Glomerular endothelial cell (primary cell): Measurements from ENCODE around the gene LRRC75A. TPM values are rescaled to one million over a fixed set of nuclear protein-coding genes. Genes with fewer than 3 reads are reported as not detected.

Source experiments
- DNase-seq: peaks from one replicate; pipeline ENCODE4 v3.0.0-alpha.2; 2011; ENCODE audit warnings: low read depth, low spot score; ENCODE audit errors: extremely low read depth
- total RNA-seq: library from RNA; depleted of rRNA; stranded (reverse); fragments of >200 nt; gene quantifications from 2 replicates; pipeline ENCODE4 v1.2.3, GENCODE V29; 2015

Gene LRRC75A
- total RNA-seq, 1 donor from 2014 or later, result 0.88 TPM

DNA sequence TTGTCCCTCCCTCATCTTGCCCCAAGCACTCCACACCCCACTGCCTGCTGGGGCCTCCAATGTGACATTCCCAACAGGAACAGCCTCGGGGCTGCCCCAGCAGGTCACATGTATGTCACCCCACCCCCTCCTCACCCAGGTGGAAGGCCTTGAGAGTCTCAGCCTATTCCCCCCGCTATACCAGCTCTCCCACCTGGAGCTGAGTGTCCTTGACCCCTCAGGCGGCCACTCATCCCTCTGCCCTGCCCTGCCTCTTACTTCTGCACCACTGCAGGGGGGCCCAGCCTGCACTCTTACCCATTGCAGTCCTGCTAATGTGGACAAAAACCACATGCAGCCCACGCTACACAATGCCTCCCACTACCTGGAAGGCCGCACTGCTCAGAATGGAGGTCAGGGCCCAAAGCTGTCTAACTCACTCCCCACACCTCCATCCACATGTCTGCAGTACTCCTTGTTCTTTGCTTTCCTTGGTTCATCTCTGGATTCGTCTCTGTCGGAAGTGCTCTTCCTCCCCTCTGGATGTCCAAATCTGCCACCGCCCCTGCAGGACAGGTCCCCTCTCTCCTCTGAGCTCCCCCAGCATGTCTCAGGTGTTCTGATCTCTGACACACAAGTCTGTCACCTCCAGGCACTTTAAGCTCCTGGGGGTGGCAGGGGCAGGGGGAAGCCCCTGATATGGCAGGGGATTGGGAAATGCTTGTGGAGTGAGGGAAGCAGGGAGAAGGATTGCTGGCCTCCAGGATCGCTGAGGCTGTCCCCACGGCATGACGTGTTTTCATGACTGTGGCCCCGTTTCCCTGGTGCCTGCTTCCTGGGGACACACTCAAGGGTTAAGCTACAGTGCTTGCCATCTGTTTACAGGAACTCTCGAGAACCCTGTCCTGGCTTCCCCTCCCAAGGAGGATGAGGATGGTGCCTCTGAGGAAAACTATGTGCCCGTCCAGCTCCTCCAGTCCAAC is 55.8 kb downstream of the LRRC75A start:
- no peak for DNase-seq

DNA sequence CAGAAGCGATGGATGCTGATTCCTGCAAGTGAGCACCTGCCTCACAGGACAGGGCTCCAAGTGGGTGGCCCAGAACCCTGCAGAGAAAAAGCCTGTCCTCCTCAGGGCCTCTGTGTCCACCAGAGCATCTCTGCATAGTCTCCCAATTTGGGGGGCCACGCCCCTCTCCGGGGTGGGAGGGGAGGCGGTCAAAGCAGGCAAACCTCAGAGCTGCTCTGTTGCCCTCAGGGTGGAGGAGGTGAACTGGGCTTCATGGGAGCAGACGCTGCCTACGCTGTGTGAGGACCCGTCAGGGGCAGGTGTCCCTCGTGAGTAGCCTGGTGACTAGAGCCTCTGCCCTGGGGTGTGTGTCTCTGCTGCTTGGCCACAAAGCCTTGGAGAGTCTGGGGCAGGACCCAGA is 57.3 kb downstream of the LRRC75A start:
- no peak for DNase-seq

DNA sequence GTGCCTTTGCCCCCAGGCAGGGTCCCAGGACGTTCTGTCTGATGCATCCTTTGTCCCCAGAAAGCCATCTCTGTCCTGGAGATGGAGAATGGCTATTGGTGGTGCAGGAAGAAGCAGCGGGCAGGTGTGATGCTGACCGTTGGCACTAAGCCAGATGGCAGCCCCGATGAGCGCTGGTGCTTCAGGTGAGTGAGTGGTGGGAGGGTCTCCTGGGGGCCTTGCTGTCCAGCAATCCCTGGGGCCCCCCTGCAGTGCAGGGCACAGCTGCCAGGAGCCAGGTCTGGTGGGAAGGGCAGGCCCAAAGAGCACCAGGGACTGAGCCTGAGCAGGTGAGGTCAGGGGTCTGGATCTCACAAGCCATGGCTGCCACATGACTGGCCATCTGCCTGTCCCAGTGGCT is 58.5 kb downstream of the LRRC75A start:
- DNase-seq, result no peak

DNA sequence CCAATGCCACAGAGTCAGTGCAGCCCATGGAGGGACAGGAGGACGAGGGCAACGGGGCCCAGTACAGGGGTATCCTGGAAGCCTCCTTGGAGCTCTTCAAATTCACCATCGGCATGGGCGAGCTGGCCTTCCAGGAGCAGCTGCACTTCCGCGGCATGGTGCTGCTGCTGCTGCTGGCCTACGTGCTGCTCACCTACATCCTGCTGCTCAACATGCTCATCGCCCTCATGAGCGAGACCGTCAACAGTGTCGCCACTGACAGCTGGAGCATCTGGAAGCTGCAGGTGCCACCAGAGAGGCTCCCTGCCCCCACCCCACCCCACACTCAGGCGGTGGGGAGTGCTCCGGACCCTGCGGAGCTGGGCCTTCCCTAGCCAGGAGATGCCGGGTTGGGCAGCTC is 60.0 kb downstream of the LRRC75A start:
- no peak for DNase-seq

DNA sequence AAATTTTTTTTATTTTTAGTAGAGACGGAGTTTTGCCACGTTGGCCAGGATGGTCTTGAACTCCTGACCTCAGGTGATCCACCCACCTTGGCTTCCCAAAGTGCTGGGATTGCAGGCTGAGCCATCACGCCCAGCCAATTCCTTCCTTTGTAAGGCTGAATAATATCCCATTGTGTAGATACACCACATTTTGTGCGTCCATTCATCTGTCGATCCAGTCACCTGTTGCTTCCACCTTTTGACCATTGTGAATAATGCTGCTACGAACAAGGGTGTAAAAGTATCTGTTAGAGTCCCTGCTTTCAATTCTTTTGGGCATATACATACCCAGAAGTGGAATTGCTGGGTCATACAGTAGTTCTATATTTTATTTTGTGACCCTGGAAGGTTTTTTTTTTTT is 61.3 kb downstream of the LRRC75A start:
- no peak for DNase-seq

DNA sequence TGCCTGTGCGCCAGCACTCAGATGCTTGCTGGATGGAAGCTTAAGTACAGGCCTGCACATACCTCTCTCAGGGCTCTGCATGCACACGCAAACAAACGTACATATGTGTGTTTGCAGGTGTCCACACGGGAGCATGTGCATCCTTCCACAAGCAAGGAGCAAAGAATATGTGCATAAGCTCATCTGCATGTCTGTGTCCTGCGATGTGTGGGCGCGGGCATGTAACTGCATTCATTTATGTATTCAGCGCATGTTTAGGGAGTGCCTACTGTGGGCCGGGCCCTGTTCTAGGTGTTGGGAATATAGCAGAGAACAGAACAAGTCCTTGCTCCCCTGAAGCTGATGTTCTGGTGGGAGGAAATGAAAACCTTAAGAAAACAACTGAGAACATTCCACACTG is 62.9 kb downstream of the LRRC75A start:
- no peak for DNase-seq

DNA sequence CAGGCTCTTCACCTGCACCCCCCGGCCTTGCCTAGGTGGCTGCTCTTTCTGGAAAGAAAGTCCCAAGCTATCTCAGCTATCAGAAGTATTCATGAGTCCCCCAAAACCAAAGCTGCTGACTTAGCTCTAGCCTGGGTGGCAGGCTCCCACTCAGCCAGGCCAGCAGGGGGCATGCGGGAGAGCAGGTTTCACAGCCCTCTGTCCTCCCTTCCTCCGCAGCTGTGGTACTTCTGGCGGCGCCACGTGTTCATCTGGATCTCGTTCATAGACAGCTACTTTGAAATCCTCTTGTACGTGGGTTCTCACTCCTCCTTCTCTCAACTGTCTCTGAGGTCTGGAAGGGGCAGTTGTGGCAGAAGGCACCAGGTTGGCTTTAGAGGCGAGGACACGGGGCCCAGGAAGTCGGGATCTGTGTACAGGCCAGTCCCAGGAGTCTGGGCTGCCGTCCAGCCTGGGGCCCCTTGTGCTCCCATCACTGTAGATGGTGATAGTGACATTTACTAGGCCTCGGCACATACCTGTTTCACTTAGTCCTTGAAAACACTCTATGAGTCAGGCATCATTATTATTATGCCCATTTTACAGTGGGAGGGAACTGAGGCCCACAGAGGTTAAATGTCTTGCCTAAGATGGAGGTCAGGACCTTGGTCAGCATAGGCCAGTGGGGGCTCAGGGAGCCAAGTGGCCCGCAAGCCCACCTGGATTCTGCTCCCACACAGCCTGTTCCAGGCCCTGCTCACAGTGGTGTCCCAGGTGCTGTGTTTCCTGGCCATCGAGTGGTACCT is 63.7 kb downstream of the LRRC75A start:
- DNase-seq, result no peak

DNA sequence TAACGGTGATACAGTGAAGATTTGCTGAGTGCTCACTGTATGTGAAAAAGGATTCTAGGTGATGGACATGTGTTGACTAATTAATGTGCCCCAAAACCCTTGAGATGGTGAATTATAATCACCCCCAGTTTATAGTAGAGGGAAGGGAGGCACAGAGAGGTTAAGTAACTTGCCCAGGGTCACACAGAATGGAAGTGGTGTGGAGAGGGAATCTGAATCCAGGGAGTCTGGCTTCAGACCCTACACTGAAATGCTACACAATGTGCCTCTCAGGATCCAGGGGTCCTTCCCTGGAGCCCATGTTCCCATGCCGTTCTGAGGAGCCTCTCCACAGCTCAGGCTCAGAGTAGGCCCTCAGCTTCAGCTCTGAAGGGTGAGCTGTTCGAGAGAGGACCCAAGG is 65.0 kb downstream of the LRRC75A start:
- DNase-seq, result no peak

DNA sequence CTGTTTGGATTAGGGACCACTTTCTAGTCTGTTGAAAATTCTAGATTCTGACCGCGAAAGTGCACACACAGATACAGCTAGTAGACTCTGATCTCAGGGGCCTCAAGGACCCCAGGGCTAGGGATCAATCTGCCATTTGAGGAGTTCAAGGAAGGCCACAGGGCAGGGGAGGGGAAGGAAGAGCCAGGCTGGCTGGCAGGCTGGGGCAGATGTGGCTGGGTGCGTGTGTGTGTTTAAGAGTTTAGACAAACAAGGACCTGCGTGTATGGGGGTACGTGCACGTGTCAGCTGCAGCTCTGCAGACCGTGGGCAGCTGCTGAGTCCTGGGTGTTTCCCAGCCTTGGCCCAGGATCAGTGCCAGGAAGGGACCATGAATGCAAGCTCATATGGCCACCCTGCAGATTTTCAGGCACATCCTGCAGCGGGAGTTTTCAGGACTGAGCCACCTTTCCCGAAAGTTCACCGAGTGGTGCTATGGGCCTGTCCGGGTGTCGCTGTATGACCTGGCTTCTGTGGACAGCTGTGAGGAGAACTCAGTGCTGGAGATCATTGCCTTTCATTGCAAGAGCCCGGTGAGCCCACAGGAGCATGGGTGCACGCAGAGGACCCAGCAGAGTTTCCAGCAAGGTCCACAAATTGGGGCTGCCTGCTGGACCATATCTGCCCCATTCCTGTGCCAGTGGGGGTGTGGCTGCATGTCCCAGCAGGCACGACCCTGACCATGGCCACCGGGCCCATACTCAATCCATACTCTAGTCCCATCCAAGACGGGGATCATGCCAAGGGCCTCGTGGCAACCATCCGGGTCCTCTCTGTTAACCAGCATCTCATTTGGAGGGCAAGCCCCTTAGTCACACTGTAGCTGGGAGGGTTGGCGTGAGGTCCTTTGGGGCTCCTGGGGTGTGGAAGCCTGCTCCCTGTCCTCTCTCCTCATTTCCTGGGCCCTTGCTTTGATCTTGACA is 66.0 kb downstream of the LRRC75A start:
- no peak for DNase-seq

DNA sequence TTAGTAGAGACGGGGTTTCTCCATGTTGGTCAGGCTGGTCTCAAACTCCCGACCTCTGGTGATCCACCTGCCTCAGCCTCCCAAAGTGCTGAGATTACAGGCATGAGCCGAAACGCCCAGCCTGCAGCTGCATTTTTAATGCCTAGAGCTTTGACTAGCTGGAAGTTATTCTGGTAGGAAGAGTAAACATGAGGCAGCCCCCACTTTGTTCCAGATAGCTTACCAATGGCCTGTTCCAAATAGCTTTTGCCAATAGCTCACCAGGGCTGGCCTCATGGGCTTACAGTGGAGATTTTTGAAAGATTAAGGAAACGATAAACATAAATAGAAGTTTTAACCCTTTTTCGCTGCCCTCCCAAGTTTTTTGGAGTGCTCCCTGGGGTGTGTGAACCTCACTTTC is 66.8 kb downstream of the LRRC75A start:
- no peak for DNase-seq

DNA sequence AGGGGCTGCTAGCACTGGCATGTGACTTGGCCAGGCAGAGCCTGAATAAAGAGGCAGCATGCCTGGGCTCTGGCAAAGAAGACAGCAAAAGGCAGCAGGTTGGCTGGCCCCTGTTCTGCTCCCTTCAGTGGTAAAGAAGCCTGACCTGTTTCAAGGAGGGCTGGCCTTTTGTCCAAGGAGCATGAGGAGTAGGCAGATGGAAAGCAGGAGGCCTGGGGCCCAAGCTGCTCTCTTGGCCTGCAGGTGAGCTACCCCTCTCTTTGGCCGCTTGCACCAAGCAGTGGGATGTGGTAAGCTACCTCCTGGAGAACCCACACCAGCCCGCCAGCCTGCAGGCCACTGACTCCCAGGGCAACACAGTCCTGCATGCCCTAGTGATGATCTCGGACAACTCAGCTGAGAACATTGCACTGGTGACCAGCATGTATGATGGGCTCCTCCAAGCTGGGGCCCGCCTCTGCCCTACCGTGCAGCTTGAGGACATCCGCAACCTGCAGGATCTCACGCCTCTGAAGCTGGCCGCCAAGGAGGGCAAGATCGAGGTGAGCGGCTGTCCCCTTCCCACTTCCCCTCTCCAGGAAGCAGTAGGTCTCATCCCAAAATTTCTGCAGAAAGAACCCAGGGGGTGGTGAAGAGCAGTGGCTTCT is 68.6 kb downstream of the LRRC75A start:
- DNase-seq, result no peak

DNA sequence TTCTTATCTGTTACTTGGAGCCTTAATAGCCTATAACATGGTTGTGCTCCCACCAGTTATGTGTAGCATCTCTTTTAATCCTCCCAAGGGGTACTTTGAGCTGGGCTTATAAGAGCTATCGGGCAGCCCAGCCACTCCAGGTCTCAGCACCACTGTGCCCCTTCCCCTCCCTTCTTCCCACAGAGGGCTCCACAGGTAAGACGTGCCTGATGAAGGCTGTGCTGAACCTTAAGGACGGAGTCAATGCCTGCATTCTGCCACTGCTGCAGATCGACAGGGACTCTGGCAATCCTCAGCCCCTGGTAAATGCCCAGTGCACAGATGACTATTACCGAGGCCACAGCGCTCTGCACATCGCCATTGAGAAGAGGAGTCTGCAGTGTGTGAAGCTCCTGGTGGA is 69.6 kb downstream of the LRRC75A start:
- no peak for DNase-seq

DNA sequence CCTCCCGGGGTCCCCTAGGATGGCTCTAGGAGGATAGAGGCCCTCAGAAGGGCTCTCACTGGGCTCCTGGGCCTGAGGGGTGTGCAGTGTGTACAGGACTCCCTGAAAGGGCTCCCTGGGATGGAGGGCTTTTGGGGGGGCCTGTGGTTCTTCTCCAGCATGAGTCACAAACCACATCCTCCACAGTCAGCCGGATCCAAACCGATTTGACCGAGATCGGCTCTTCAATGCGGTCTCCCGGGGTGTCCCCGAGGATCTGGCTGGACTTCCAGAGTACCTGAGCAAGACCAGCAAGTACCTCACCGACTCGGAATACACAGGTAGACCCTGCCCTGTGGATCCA is 72.1 kb downstream of the LRRC75A start:
- DNase-seq, result no peak

DNA sequence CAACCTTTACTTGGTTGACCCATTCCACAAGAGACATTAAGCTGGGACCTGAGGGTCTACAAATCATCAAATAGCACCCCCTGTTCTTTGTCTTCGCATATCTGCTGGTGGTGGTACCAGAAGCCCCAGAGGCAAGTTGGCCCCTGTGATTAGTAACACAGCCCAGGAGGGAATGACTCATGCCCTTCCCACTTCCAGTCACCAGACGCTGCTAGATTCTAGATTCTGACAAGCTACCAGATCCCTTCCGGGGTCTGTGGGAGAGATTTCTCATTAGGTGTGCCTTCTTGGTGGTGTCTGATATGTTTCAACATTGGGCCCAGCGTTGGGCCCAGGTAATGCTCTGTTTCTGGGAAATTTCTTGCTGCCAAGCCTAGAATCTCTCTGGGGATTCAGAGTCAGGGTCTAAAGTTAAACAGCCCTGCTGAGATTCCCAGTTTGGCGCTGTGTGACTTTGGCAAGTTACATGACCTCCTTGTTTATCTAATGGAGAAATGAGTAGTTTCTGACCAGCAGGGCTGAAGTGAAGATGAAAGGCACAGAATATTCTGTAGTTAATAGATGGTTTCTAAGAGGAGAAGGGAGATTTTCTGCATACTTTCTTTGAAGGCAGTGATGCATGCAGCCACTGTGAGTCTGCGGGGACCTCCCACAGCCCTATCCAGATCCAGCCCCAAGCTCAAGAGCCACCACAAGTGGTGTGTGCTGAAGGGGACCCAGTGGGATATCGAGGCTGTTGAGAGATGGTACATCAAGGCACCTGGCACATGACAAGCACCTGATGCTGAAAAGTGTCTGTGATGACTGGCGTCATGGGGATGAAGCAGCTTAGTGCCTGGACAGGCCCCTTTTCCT is 72.7 kb downstream of the LRRC75A start:
- no peak for DNase-seq

DNA sequence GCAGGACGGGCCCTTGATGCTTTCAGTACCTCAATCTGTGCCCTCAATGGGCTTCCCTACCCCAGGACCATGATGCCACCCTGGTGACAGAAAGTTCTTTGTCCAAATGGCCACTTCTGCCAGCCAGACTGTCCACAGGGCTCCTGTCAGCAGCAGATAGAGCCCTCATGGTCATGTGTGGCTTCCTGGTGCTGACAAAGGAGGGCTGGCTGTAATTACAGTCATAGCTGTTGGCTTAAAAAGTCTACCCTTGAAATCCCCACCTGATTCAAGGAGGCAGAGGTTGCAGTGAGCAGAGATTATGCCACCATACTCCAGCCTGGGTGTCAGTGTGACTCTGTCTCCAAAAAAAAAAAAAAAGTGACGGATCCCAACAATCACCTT is 73.3 kb downstream of the LRRC75A start:
- no peak for DNase-seq

DNA sequence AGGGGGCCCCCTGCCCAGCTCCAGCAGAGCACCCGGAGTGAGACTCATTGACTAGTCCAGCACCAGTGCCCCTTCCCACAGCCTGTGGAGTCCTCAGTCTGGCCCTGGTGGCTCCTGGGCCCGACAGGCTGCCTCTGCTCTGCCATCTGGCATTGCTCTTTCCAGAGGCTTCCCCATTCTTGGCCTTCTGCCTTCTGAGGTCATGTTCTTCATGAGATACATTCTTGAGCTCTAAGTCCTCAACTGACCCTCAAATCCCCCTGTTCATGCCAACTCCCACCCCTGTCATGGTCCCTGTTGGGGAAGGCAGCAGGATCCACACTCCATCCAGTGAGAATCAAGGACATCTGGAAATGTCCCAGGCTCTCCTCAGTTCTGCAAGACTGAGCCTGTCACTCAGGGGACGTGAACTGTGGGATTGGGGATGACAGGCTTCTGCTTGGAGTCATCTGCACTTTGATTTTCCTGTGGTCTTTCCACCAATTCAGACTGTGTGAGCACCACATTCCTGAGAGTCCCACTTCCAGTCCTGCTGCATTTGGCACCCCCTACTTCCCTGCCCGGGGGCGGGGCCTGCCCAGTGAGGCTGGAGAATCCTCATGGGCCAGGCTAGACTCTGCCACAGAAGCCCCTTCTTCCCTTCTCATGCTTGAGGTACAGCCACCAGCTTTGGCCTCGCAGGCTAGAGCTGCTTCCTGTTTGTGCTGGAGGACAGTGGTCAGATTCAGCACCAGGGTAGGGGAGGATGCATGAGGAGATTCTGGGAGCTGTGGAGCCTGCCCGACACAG is 73.9 kb downstream of the LRRC75A start:
- DNase-seq, result no peak

DNA sequence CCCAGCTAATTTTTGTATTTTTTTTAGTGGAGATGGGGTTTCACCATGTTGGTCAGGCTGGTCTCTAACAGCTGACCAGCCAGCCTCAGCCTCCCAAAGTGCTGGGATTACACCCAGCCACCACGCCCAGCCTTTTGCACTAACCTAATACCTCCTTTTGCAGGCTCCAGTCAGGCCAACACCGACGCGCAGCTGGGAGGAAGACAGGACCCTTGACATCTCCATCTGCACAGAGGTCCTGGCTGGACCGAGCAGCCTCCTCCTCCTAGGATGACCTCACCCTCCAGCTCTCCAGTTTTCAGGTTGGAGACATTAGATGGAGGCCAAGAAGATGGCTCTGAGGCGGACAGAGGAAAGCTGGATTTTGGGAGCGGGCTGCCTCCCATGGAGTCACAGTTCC is 74.6 kb downstream of the LRRC75A start:
- DNase-seq, result no peak

DNA sequence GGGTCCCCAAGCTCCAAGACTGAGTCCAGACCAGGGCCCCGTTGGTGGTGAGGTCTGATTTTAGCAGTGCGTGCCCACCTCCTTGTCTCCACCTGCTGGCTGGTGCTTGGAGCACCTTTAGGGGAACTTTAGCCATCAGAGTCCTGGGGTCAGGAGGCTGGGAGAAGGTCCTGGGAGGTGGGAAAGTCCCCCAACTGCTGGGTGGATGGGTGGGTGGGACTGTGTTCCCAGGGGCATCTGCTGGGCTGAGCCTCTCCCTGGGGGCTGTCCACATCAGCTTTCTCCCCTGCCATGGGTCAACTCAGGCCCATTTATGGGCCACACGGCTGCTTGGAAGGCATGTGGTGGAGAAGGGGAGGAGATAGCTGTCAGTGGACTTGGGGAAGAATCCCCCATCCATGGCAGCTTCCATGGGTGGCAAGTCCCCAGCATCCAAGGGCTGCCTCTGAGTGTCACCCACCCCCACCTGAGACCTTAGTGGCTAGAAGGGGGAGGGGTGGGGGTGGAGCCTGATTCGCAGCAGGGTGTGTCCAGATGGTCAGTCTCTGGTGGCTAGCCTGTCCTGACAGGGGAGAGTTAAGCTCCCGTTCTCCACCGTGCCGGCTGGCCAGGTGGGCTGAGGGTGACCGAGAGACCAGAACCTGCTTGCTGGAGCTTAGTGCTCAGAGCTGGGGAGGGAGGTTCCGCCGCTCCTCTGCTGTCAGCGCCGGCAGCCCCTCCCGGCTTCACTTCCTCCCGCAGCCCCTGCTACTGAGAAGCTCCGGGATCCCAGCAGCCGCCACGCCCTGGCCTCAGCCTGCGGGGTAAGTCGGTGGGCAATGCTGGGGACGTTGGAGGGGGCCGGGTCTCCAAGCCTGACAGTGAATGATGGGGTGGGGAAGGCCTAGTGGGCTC is 76.7 kb downstream of the LRRC75A start, which contains the start of gene TRPV2:
Gene TRPV2, plus strand, starts transcription at position 541 of the 894 bp plus-strand sequence. CDS start 2,098 bp downstream, outside the sequence.
- no peak for DNase-seq
